Endothelial cell of umbilical vein (primary cell): Measurements from ENCODE around the gene KDM3B. TPM values are rescaled to one million over a fixed set of nuclear protein-coding genes. Genes with fewer than 3 reads are reported as not detected.

Source experiments
- BruUV-seq: library from RNA; stranded (reverse); fragments of 400-500 nt; replicated peaks from 2 replicates; lab custom pipeline; 2021; lab: Mats Ljungman, UMichigan
- CTCF ChIA-PET: fragments of 300-600, 350-600 bp; sonication (Branson Sonifier 250); formaldehyde crosslinking; loops from one replicate; lab custom pipeline; 2021; ENCODE audit warnings: antibody characterized with exemption, inconsistent platforms; lab: Charles Lee
- POLR2A ChIA-PET: fragments of 300-600, 350-600 bp; sonication (Branson Sonifier 250); formaldehyde crosslinking; loops from one replicate; lab custom pipeline; 2021; ENCODE audit warnings: antibody characterized with exemption, inconsistent platforms; lab: Charles Lee
- DNase-seq: peaks from one replicate; pipeline ENCODE4 v3.0.0-alpha.2; 2011; ENCODE audit warnings: low read depth, low spot score
- FAIRE-seq: peaks from 2 replicates; lab custom pipeline; 2011; peaks lifted over from hg19 to GRCh38; lab: Jason Lieb, UNC
- H2AFZ ChIP-seq: 2 replicates; pipeline ENCODE4 v1.6.0; 2012; ENCODE audit warnings: low read depth, low read length, control low read depth, inconsistent platforms
- H3K27ac ChIP-seq: 2 replicates; pipeline ENCODE4 v1.5.1; 2011; ENCODE audit warnings: low read depth, mild to moderate bottlenecking, control low read depth, low read length, moderate library complexity; ENCODE audit not compliant: insufficient read depth
- H3K27me3 ChIP-seq, 2 experiments: 2 replicates each; pipeline versions ENCODE4 v1.6.0 to v1.6.1; 2011; ENCODE audit warnings: low read length in 2 of 2, mixed read lengths in 1 of 2; ENCODE audit not compliant: control insufficient read depth in 2 of 2, insufficient read depth in 2 of 2
- H3K36me3 ChIP-seq, 2 experiments: 2 replicates in 1 of 2; 3 replicates in 1 of 2; pipeline ENCODE4 v1.5.1; 2011; ENCODE audit warnings: low read length in 2 of 2, mild to moderate bottlenecking in 1 of 2, moderate library complexity in 1 of 2; ENCODE audit not compliant: control insufficient read depth in 2 of 2, insufficient read depth in 2 of 2; ENCODE audit errors: extremely low read depth in 1 of 2
- H3K4me1 ChIP-seq: 3 replicates; pipeline ENCODE4 v1.5.1; 2011; ENCODE audit warnings: mild to moderate bottlenecking, low read length; ENCODE audit not compliant: control insufficient read depth, insufficient read depth; ENCODE audit errors: extremely low read depth
- H3K4me2 ChIP-seq: 2 replicates; pipeline ENCODE4 v1.6.1; 2011; ENCODE audit warnings: low read length, control low read depth, mixed read lengths; ENCODE audit not compliant: insufficient read depth
- H3K4me3 ChIP-seq, 3 experiments: fragments of 200-600 bp in 1 of 3; sonication (generic), shearing (Covaris generic) in 1 of 3; replicated peaks in 1 of 3; 2 replicates each; pipeline ENCODE4 v1.5.1; 2011 to 2016; ENCODE audit warnings: control low read depth in 3 of 3, low read length in 3 of 3, mild to moderate bottlenecking in 2 of 3, inconsistent platforms in 1 of 3, low read depth in 1 of 3, moderate library complexity in 1 of 3; ENCODE audit not compliant: insufficient read depth in 1 of 3
- H3K79me2 ChIP-seq: 2 replicates; pipeline ENCODE4 v1.6.0; 2012; ENCODE audit warnings: low read length, inconsistent platforms; ENCODE audit not compliant: control insufficient read depth, insufficient read depth
- H3K9ac ChIP-seq: replicated peaks from 2 replicates; pipeline ENCODE3; 2011; ENCODE audit warnings: low read length, control low read depth; ENCODE audit not compliant: insufficient read depth; ENCODE audit errors: extremely low read depth
- H3K9me1 ChIP-seq: replicated peaks from 3 replicates; pipeline ENCODE4 v1.6.0; 2011; ENCODE audit warnings: mild to moderate bottlenecking, low read length; ENCODE audit not compliant: control insufficient read depth, insufficient read depth; ENCODE audit errors: extremely low read depth
- H3K9me3 ChIP-seq: replicated peaks from 2 replicates; pipeline ENCODE4 v1.5.1; 2012; ENCODE audit warnings: low read length, inconsistent platforms; ENCODE audit not compliant: control insufficient read depth, insufficient read depth
- H4K20me1 ChIP-seq: replicated peaks from 2 replicates; pipeline ENCODE3; 2011; ENCODE audit warnings: mild to moderate bottlenecking, low read length; ENCODE audit not compliant: control insufficient read depth, insufficient read depth; ENCODE audit errors: extremely low read depth
- POLR2A ChIP-seq: IDR thresholded peaks from 2 replicates; pipeline ENCODE4 v1.6.1; 2012; ENCODE audit warnings: low read depth, mild to moderate bottlenecking, control low read depth, low read length
- POLR2AphosphoS5 ChIP-seq: IDR thresholded peaks from 2 replicates; pipeline ENCODE4 v1.6.1; 2012; ENCODE audit warnings: low read depth, mild to moderate bottlenecking, control low read depth, low read length, moderate library complexity; ENCODE audit not compliant: insufficient read depth
- dilution Hi-C: fragments of 300-500 bp; cut with MboI; formaldehyde crosslinking; loops from one replicate; pipeline ENCODE4 v1.15.0; 2019; ENCODE audit warnings: low sequenced_read_pairs; ENCODE audit not compliant: extremely low pct_ligation_motif_present
- intact Hi-C: fragments of 100-400 bp; cut with micrococcal nuclease; formaldehyde crosslinking; loops from one replicate; pipeline ENCODE4 v1.10.0; 2022
- polyA plus RNA-seq, 4 experiments: library from polyadenylated mRNA; depleted of rRNA in 3 of 4; stranded (reverse) in 3 of 4; unstranded in 1 of 4; fragments of >200 nt; gene quantifications; 2 replicates each; pipeline versions ENCODE4 v1.2.1 to v1.2.3, GENCODE V29; 2011 to 2012; ENCODE audit warnings: missing spikeins in 1 of 4
- total RNA-seq: library from RNA; stranded (reverse); gene quantifications from 2 replicates; pipeline ENCODE4 v1.2.3, GENCODE V29; 2021
- TF ChIP-seq, protein P1 (sequence below): IDR thresholded peaks from 2 replicates; pipeline ENCODE4 v1.6.1; 2011; ENCODE audit not compliant: insufficient read depth, insufficient read length
- TF ChIP-seq, protein P2 (sequence below), 2 donors: IDR thresholded peaks; 1 replicate in 1 of 2; 2 replicates in 1 of 2; pipeline ENCODE4 v1.5.1; 2011; ENCODE audit warnings: low read length in 2 of 2, mild to moderate bottlenecking in 2 of 2, moderate library complexity in 2 of 2, control low read depth in 1 of 2, inconsistent platforms in 1 of 2, low read depth in 1 of 2; ENCODE audit not compliant: insufficient read depth in 1 of 2; ENCODE audit errors: extremely low read depth in 1 of 2

KDM3B gene
- total and polyA plus RNA-seq, 2 donors (not counting 3 experiments of a cell fraction or from before 2014, with no cell fraction given), result 19.0 to 55.7 TPM

DNA sequence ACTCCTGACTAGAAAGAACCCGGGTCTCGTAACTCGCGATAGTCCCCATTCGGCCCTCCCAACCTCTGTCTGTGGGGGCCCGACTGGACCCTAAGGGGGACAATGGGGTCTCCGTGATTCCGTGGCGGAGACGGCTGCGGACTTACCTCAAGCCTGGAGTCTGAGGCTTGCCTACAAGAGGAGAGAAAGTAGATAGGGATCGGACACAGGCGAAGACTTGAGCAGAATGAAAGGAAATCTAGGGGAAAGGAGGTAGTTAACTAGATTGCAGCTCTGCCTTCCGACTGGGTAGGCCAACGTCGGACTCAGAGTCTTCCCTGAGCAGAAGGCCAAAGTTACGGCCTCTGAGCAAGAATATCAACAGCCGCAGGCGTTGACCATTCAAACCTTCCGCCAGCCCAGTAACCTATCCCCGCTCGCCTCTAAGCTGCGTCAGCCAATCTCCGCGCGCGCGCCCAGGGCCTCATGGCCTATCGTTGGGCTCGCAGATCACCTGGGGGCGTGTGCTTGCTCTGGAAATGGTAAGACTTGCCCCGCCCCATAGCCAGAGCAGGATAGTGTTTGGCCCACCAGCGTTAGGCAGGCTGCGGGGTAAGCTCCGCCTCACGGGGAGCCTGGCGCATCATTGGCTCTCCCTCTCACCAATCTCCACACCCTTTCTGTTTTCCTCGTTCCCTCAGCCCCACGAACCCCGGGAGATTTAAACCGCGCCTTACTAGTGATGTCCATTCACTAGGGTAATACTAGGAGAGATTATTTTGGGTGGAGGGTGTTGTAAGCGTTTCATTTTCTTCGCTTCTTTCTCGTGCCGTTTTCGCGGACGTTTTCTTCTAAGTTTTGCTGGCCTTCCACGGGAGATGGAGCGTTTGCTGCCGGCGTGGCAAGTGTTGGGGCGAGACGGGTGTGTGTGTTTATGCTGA is 20.8 kb upstream of the KDM3B start, which contains the start of gene CDC25C:
CDC25C (minus strand) TSS at position 356 of the 920 bp plus-strand sequence. CDS start 624 bp downstream, outside the sequence.
- no peaks in the 10 kb centered on the region for H3K36me3 ChIP-seq
- peak; percentile 98 for FAIRE-seq
- peak; percentile 100 for DNase-seq
- no TSS peak for BruUV-seq
- H3K27ac ChIP-seq, result peak within 1 kb of the TSS; percentile 4
- H3K9me3 ChIP-seq, result no peaks in the 10 kb centered on the region
- H3K4me3 ChIP-seq, result peak within 1 kb of the TSS; percentile 55 to 86 (median 79)
- ChIA-PET CTCF (interaction anchor here (1.0 to 1.9 kb wide), 3 partner anchors 13 to 108 kb away, joined by 3 to 30 read pairs (median 6); partner anchors contain the start of gene KDM3B), POLR2A (interaction anchor here (0.8 kb wide), 1 partner anchor 21 kb away, joined by 4 read pairs; the partner anchor contains the start of gene KDM3B)
- intact Hi-C loops, result loop anchor here (5.0 kb wide), 1 partner anchor 154 kb away; the partner anchor contains the start of genes BRD8 and KIF20A
- no peaks in the 10 kb centered on the region for H3K9me1 ChIP-seq
- TF ChIP-seq, protein P1, sequence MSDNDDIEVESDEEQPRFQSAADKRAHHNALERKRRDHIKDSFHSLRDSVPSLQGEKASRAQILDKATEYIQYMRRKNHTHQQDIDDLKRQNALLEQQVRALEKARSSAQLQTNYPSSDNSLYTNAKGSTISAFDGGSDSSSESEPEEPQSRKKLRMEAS, result peak; percentile 27
- peak; percentile 80 for TF ChIP-seq POLR2A
- TF ChIP-seq, protein P2, sequence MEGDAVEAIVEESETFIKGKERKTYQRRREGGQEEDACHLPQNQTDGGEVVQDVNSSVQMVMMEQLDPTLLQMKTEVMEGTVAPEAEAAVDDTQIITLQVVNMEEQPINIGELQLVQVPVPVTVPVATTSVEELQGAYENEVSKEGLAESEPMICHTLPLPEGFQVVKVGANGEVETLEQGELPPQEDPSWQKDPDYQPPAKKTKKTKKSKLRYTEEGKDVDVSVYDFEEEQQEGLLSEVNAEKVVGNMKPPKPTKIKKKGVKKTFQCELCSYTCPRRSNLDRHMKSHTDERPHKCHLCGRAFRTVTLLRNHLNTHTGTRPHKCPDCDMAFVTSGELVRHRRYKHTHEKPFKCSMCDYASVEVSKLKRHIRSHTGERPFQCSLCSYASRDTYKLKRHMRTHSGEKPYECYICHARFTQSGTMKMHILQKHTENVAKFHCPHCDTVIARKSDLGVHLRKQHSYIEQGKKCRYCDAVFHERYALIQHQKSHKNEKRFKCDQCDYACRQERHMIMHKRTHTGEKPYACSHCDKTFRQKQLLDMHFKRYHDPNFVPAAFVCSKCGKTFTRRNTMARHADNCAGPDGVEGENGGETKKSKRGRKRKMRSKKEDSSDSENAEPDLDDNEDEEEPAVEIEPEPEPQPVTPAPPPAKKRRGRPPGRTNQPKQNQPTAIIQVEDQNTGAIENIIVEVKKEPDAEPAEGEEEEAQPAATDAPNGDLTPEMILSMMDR (IDR thresholded peaks at IDR 0.05; ENCODE audit: extremely low read depth in 1 of 2, insufficient read depth in 1 of 2, low read depth in 1 of 2, low read length in 2 of 2), result no peak
- TF ChIP-seq POLR2AphosphoS5, result peak; percentile 75
- H2AFZ ChIP-seq, result peak within 1 kb of the TSS; percentile 83
- H3K79me2 ChIP-seq, result peaks cover 8% of the 10 kb centered on the region
- peaks cover 9% of the 10 kb centered on the region for H3K4me1 ChIP-seq
- no peaks in the 10 kb centered on the region for H4K20me1 ChIP-seq
- peak within 1 kb of the TSS; percentile 47 for H3K9ac ChIP-seq
- no peaks in the 10 kb centered on the region for H3K27me3 ChIP-seq
- H3K4me2 ChIP-seq, result peak within 1 kb of the TSS; percentile 94
- dilution Hi-C loops, result no loop called here
